Parathyroid adenoma (tissue), 2 donors: ENCODE measurements around the gene NENF.
"Not testable (repeated sequence)": the region's sequence is repeated elsewhere in the genome, so short reads cannot be mapped to it uniquely, and the experiment has no call there.

Experiments
- H2AFZ ChIP-seq: fragments of 300-600 bp; sonication (generic); one replicate; pipeline ENCODE4 v1.7.0; 2017; ENCODE audit warnings: antibody characterized with exemption, mild to moderate bottlenecking
- H3K27ac ChIP-seq: fragments of 300-600 bp; sonication (generic); one replicate; pipeline ENCODE4 v1.7.0; 2017
- H3K27me3 ChIP-seq: fragments of 300-600 bp; sonication (generic); one replicate; pipeline ENCODE4 v1.7.0; 2017; ENCODE audit warnings: low read length; ENCODE audit not compliant: control insufficient read depth, insufficient read depth
- H3K36me3 ChIP-seq: fragments of 300-600 bp; sonication (generic); one replicate; pipeline ENCODE4 v1.7.0; 2017; ENCODE audit warnings: low read length; ENCODE audit not compliant: control insufficient read depth, insufficient read depth
- H3K4me1 ChIP-seq: fragments of 300-600 bp; sonication (generic); one replicate; pipeline ENCODE4 v1.7.0; 2017; ENCODE audit warnings: control low read depth
- H3K4me2 ChIP-seq: fragments of 300-600 bp; sonication (generic); one replicate; pipeline ENCODE4 v1.7.0; 2017; ENCODE audit warnings: low read length
- H3K4me3 ChIP-seq: fragments of 300-600 bp; sonication (generic); one replicate; pipeline ENCODE4 v1.7.0; 2017; ENCODE audit warnings: low read depth, low read length
- H3K79me2 ChIP-seq: fragments of 300-600 bp; sonication (generic); one replicate; pipeline ENCODE4 v1.7.0; 2017; ENCODE audit warnings: control low read depth
- H3K9ac ChIP-seq: fragments of 300-600 bp; sonication (generic); one replicate; pipeline ENCODE4 v1.7.0; 2017; ENCODE audit warnings: mild to moderate bottlenecking
- H3K9me3 ChIP-seq: fragments of 300-600 bp; sonication (generic); one replicate; pipeline ENCODE4 v1.7.0; 2017; ENCODE audit warnings: low read length; ENCODE audit not compliant: control insufficient read depth
- CTCF ChIP-seq: fragments of 300-600 bp; sonication (generic); IDR thresholded peaks from one replicate; pipeline ENCODE4 v1.7.0; 2017; ENCODE audit warnings: antibody characterized with exemption, mild to moderate bottlenecking
- donor health status: primary hyperparathyroidism.

NENF gene

GRCh38 chr1:212432661-212433576 lies at the start of gene NENF:
Gene NENF, plus strand, starts transcription at chr1:212432920. Its CDS starts 24 bp downstream, at chr1:212432944.
- Histone ChIP-seq H3K9me3 (no peaks in the 10 kb centered on the region), H2AFZ (peak within 1 kb of the TSS; percentile 82), H3K27ac (peak within 1 kb of the TSS; percentile 26), H3K27me3 (no peaks in the 10 kb centered on the region), H3K79me2 (no peaks in the 10 kb centered on the region), H3K4me2 (peak within 1 kb of the TSS; percentile 85), H3K4me3 (peak within 1 kb of the TSS; percentile 60), H3K9ac (no peak within 1 kb of the TSS), H3K4me1 (no peaks in the 10 kb centered on the region), H3K36me3 (no peaks in the 10 kb centered on the region)
- TF ChIP-seq CTCF, result no peak

GRCh38 chr1:212386029-212386428 lies 46.7 kb upstream of the NENF start:
- Histone ChIP-seq H3K27me3 (no peaks in the 10 kb centered on the region), H3K4me3 (no peak overlapping the region), H3K4me2 (no peak overlapping the region), H3K9me3 (no peaks in the 10 kb centered on the region), H3K9ac (no peak overlapping the region), H3K36me3 (no peaks in the 10 kb centered on the region), H3K27ac (no peak overlapping the region), H3K79me2 (no peaks in the 10 kb centered on the region), H2AFZ (no peak overlapping the region), H3K4me1 (no peaks in the 10 kb centered on the region)
- TF ChIP-seq CTCF, result no peak

- Histone ChIP-seq H3K9ac (no peak overlapping the region), H3K4me3 (no peak overlapping the region), H3K9me3 (no peaks in the 10 kb centered on the region), H3K79me2 (no peaks in the 10 kb centered on the region), H2AFZ (no peak overlapping the region), H3K4me1 (no peaks in the 10 kb centered on the region), H3K27me3 (no peaks in the 10 kb centered on the region), H3K36me3 (no peaks in the 10 kb centered on the region), H3K4me2 (no peak overlapping the region), H3K27ac (no peak overlapping the region)
- TF ChIP-seq CTCF, result no peak
Measured at GRCh38 chr1:212388985-212389716, 43.6 kb upstream of the NENF start.

- not testable (repeated sequence) for H3K4me2 ChIP-seq, H3K9me3 ChIP-seq, H2AFZ ChIP-seq, H3K27me3 ChIP-seq, H3K9ac ChIP-seq, H3K4me3 ChIP-seq, H3K79me2 ChIP-seq, H3K4me1 ChIP-seq, H3K27ac ChIP-seq, H3K36me3 ChIP-seq
Measured at GRCh38 chr1:212395678-212396437, 36.9 kb upstream of the NENF start.

- TF ChIP-seq CTCF, result no peak
- Histone ChIP-seq H3K9me3 (no peaks in the 10 kb centered on the region), H3K36me3 (no peaks in the 10 kb centered on the region), H3K79me2 (no peaks in the 10 kb centered on the region), H3K27me3 (no peaks in the 10 kb centered on the region), H2AFZ (no peak overlapping the region), H3K4me1 (no peaks in the 10 kb centered on the region), H3K4me3 (no peak overlapping the region), H3K27ac (no peak overlapping the region), H3K4me2 (no peak overlapping the region), H3K9ac (no peak overlapping the region)
Measured at GRCh38 chr1:212396638-212397037, 36.1 kb upstream of the NENF start.
